HG03103 (cell line): ENCODE measurements around the gene ARFIP1.

Experiments used
- ATAC-seq: cut with Tn5 transposase; IDR thresholded peaks from one replicate; pipeline ENCODE4 v1.9.1; 2021; ENCODE audit warnings: low read depth; ENCODE audit not compliant: unreplicated experiment

ARFIP1 gene

DNA sequence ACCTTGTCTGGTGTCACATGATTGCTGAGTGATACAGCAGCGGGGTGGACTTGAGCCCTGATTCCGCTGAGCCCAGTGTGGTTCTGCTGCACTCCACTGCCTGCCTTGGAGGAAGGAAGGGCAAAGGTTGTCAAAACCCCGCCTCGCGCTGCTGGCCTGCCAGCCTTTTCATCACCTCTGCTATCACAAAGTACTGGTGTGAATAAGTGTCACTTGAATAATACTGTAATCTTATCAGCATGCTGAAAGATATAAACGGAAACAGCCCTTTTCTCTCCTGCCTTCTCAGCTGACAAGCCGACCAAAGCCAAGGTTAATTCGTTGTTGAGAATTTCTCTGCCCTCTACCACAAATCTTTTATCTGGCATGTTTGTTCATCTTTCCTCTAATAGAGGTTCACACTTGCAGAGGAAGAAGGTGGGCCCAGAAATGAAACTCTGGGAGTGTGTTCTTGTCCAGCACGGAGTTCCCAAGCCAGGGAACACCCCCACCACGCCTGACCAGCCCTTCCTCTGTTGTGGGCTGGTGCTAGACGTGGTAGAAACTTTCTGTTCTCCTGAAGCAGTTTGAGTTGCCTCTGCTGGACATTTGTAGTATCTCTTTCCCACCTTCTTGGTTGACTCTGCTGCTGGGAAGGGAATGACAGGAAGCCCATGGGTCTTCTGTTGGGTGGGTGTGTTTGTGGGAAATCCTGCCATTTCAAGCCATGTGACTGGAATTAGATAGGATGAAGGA is 177.8 kb downstream of the ARFIP1 start:
- no peak for ATAC-seq

DNA sequence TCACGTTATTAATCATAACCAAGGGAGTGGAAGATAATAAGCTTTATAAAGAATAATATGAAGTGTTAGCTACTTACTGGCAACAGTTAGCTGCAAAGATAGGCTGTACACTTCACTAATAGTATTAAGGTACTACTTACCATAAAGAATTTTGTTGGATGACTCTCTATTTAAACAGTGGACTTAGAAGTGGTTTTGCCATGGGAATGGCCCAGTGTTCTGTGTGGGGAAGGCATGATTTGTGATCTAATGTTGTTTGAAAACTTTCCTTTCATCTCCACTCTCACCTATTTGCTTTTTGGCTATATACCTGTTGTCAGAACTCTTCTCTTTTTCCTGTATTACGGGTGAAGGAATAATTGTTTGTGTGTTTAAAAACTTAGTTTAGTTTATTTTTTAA is 179.3 kb downstream of the ARFIP1 start:
- ATAC-seq = no peak

DNA sequence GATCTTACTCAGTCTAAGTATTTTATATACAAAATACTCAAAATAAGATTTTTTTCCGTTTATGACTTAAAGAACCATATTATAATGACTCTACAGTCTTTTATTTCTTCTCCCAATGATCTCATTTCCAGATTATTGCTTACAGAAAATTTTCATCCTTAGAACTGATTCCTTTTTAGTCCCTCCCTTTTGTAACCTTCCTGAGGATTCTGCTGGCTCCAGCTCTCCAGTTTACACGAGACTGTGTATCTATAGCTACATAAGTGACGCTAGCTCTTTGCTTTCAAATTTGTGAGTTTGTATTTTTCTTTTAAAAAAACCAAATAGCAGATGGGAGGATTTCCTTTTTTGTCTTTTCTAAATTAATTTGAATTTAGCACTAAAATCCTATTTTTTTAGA is 180.3 kb downstream of the ARFIP1 start:
- no peak for ATAC-seq

GRCh38 chr4:152961014-152961772 is 181.4 kb downstream of the ARFIP1 start:
- no peak for ATAC-seq

DNA sequence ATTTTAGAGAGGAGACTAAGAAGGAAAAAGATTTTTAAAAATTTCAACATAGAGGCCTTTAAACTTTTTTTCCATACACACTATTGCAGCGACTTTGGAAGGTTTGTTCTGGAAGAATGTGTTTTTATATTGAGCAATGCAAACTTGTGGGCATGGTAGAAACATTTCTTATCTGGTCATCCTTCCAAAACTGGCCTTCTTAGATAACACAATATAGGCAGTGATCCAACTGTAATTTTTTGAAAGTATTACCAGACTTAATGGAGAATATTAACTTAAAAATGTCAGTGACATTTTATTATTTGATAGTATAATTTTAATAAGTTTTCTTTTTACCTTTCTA is 182.0 kb downstream of the ARFIP1 start:
- no peak for ATAC-seq
